MM.1S (cell line): ENCODE results near the gene YJEFN3.

Source experiments
- DNase-seq: peaks from one replicate; pipeline ENCODE4 v3.0.0-alpha.2; 2015
- H2AFZ ChIP-seq: fragments of 300-600 bp; sonication (generic); 2 replicates; pipeline ENCODE4 v1.6.0; 2016; ENCODE audit warnings: antibody characterized with exemption, low read length
- H3F3A ChIP-seq: fragments of 300-600 bp; sonication (generic); 2 replicates; pipeline ENCODE4 v1.6.1; 2016; ENCODE audit warnings: mild to moderate bottlenecking, antibody characterized with exemption, low read length, moderate library complexity, mixed read lengths; ENCODE audit not compliant: insufficient read depth
- H3K27ac ChIP-seq: fragments of 300-600 bp; sonication (generic); 2 replicates; pipeline ENCODE4 v1.5.1; 2016; ENCODE audit warnings: mild to moderate bottlenecking, low read length
- H3K27me3 ChIP-seq: fragments of 300-600 bp; sonication (generic); replicated peaks from 2 replicates; pipeline ENCODE4 v1.6.0; 2016; ENCODE audit warnings: low read length; ENCODE audit not compliant: insufficient read depth
- H3K36me3 ChIP-seq: fragments of 300-600 bp; sonication (generic); replicated peaks from 2 replicates; pipeline ENCODE4 v1.6.1; 2016; ENCODE audit warnings: mild to moderate bottlenecking, low read length, mixed read lengths; ENCODE audit not compliant: insufficient read depth
- H3K4me1 ChIP-seq: fragments of 300-600 bp; sonication (generic); 2 replicates; pipeline ENCODE4 v1.6.1; 2016; ENCODE audit warnings: low read length, mixed read lengths
- H3K4me2 ChIP-seq: fragments of 300-600 bp; sonication (generic); 2 replicates; pipeline ENCODE4 v1.6.0; 2016; ENCODE audit warnings: low read depth, low read length
- H3K4me3 ChIP-seq: fragments of 300-600 bp; sonication (generic); 2 replicates; pipeline ENCODE4 v1.5.1; 2016; ENCODE audit warnings: low read length, mixed read lengths
- H3K79me2 ChIP-seq: fragments of 300-600 bp; sonication (generic); 2 replicates; pipeline ENCODE4 v1.6.1; 2016; ENCODE audit warnings: mixed run types, low read length, mixed read lengths
- H3K9ac ChIP-seq: fragments of 300-600 bp; sonication (generic); 2 replicates; pipeline ENCODE4 v1.6.1; 2016; ENCODE audit warnings: low read length, mixed read lengths
- H3K9me2 ChIP-seq: fragments of 300-600 bp; sonication (generic); replicated peaks from 2 replicates; pipeline ENCODE4 v1.6.1; 2016; ENCODE audit warnings: mild to moderate bottlenecking, low read length, mixed read lengths; ENCODE audit not compliant: insufficient read depth
- H3K9me3 ChIP-seq: fragments of 300-600 bp; sonication (generic); replicated peaks from 2 replicates; pipeline ENCODE4 v1.6.1; 2016; ENCODE audit warnings: mild to moderate bottlenecking, low read length, mixed read lengths; ENCODE audit not compliant: insufficient read depth
- H4K20me1 ChIP-seq: fragments of 300-600 bp; sonication (generic); 2 replicates; pipeline ENCODE4 v1.6.1; 2016; ENCODE audit warnings: mild to moderate bottlenecking, low read length, moderate library complexity, mixed read lengths; ENCODE audit not compliant: insufficient read depth
- EZH2 ChIP-seq: fragments of 300-600 bp; sonication (generic); optimal IDR thresholded peaks from 2 replicates; pipeline ENCODE3; 2017; ENCODE audit warnings: low read depth, mild to moderate bottlenecking, antibody characterized with exemption, low read length, mixed read lengths
- EZH2phosphoT487 ChIP-seq: fragments of 300-600 bp; sonication (generic); IDR thresholded peaks from 2 replicates; pipeline ENCODE4 v1.6.1; 2018; ENCODE audit warnings: antibody characterized with exemption, low read length
- TF ChIP-seq, protein P1 (sequence below): fragments of 300-600 bp; sonication (generic); IDR thresholded peaks from 2 replicates; pipeline ENCODE4 v1.5.1; 2016; ENCODE audit warnings: antibody characterized with exemption, low read length, mixed read lengths

Gene YJEFN3

GRCh38 chr19:19554074-19555023, 25.6 kb downstream of the YJEFN3 start:
- Histone ChIP-seq H3K27me3 (peaks cover 10% of the 10 kb centered on the region), H3K79me2 (no peaks in the 10 kb centered on the region), H3K9me2 (no peaks in the 10 kb centered on the region), H3K9ac (no peak overlapping the region), H3K36me3 (no peaks in the 10 kb centered on the region), H3K4me1 (no peaks in the 10 kb centered on the region), H2AFZ (no peak overlapping the region), H4K20me1 (no peaks in the 10 kb centered on the region), H3K4me2 (no peak overlapping the region), H3K27ac (no peak overlapping the region), H3K9me3 (no peaks in the 10 kb centered on the region), H3K4me3 (no peak overlapping the region), H3F3A (no peaks in the 10 kb centered on the region)
- TF ChIP-seq, protein P1, sequence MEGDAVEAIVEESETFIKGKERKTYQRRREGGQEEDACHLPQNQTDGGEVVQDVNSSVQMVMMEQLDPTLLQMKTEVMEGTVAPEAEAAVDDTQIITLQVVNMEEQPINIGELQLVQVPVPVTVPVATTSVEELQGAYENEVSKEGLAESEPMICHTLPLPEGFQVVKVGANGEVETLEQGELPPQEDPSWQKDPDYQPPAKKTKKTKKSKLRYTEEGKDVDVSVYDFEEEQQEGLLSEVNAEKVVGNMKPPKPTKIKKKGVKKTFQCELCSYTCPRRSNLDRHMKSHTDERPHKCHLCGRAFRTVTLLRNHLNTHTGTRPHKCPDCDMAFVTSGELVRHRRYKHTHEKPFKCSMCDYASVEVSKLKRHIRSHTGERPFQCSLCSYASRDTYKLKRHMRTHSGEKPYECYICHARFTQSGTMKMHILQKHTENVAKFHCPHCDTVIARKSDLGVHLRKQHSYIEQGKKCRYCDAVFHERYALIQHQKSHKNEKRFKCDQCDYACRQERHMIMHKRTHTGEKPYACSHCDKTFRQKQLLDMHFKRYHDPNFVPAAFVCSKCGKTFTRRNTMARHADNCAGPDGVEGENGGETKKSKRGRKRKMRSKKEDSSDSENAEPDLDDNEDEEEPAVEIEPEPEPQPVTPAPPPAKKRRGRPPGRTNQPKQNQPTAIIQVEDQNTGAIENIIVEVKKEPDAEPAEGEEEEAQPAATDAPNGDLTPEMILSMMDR: peak; percentile 62
- TF ChIP-seq EZH2: no peak
- TF ChIP-seq EZH2phosphoT487: no peak
- DNase-seq: no peak

DNA sequence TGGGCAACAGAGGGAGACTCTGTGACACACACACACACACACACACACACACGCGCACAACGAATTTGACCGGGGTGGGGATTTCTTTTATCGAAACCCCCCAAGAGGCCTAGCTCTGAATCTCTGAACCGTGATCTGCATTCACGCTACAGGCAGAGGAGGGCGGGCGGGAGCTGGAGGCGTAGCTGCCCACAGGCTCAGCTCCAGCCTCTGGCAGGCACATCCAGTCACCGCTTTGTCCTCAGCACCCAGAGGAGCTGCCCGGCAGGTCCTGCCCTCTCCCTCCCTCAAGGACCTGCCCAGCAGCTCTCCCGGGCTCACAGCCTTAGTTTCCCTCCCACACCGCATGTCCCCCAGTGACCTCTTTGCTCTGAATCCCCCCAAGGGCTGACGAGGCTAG, 29.3 kb downstream of the YJEFN3 start:
- Histone ChIP-seq H3K9ac (no peak overlapping the region), H3K27me3 (peaks cover 18% of the 10 kb centered on the region), H3K4me1 (no peaks in the 10 kb centered on the region), H4K20me1 (no peaks in the 10 kb centered on the region), H3K79me2 (no peaks in the 10 kb centered on the region), H3K27ac (no peak overlapping the region), H3K9me3 (no peaks in the 10 kb centered on the region), H2AFZ (no peak overlapping the region), H3K4me3 (no peak overlapping the region), H3K9me2 (no peaks in the 10 kb centered on the region), H3F3A (no peaks in the 10 kb centered on the region), H3K36me3 (no peaks in the 10 kb centered on the region), H3K4me2 (no peak overlapping the region)
- TF ChIP-seq EZH2phosphoT487: no peak
- TF ChIP-seq, protein P1: no peak
- TF ChIP-seq EZH2: no peak
- no peak for DNase-seq

DNA sequence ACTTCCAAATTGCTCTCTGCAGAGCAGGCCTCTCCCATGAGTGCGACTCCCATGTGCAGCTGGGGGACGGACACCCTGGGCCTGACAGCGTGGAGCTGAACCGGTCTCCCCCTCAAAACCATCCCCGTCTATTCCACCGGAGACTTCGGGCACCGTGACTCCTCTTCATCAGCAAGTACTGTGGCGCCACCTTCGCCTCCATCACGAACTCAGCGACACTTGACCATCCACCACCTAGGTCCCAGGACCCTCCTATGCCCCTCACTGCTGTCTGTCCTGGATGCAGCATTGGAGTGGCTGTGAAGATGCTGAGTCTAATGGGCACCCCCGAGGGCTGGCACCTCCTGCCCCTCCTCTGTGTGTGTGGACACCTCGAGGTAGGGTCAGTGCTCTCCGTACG, 29.9 kb downstream of the YJEFN3 start:
- Histone ChIP-seq H3K79me2 (no peaks in the 10 kb centered on the region), H3K4me2 (no peak overlapping the region), H3K4me1 (no peaks in the 10 kb centered on the region), H3K27me3 (peaks cover 18% of the 10 kb centered on the region), H3K9ac (no peak overlapping the region), H3K9me2 (no peaks in the 10 kb centered on the region), H2AFZ (no peak overlapping the region), H4K20me1 (no peaks in the 10 kb centered on the region), H3K27ac (no peak overlapping the region), H3K9me3 (no peaks in the 10 kb centered on the region), H3F3A (no peaks in the 10 kb centered on the region), H3K36me3 (no peaks in the 10 kb centered on the region), H3K4me3 (no peak overlapping the region)
- DNase-seq: no peak
- TF ChIP-seq, protein P1: no peak
- TF ChIP-seq EZH2: no peak
- no peak for TF ChIP-seq EZH2phosphoT487
